Measurements from ENCODE around the gene CACNG1. TPM values are rescaled to one million over a fixed set of nuclear protein-coding genes. Genes with fewer than 3 reads are reported as not detected.

CACNG1 gene
- total RNA-seq (2022; extraction: Qiagen RNA extraction; ENCODE audit: low read depth), result 0.10 to 0.21 TPM (median 0.13 TPM) in 4 of 5 replicates, not detected in the other

DNA sequence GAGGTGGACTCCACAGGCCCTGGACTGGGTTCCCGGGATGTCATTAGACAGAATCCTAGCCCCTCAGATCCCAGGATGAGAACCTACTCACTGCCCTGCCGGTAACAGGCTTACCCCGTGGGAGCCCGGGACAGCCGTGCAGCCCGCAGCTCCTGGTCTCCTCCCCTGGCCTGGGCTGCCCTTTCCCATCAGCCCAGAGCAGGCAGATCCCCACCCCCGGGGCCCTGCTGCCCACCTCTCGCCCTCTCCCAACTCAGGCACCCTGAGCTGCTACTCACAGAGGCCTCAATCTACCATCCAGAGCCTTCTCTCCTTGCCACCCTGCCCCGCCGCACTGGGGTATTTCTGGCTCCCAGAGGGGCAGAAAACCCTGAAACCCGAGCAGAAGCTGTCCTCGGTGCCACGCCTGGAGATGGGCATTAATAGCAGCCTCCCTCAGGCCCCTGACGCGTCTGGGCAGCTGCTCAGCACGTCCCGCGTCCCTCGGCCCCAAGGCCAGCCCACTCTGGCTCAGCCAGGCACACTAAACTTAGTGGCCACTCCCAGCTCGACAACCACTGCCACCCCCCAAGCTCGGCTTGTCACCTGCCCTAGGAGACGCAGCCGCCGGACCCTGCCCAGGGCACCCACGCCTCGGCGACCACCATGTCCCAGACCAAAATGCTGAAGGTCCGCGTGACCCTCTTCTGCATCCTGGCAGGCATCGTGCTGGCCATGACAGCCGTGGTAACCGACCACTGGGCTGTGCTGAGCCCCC is at the start of gene CACNG1:
Gene CACNG1, plus strand, starts transcription at position 539 of the 757 bp plus-strand sequence. Its CDS starts 107 bp downstream, at position 646.

Other genes with a start within 250 kb of the CACNG1 start
- gene CACNG5, start 209.4 kb upstream of the CACNG1 start, total RNA-seq (2022; extraction: Qiagen RNA extraction; ENCODE audit: low read depth), result 0.10 TPM in 1 of 5 replicates, not detected in the others
- gene CACNG4, start 79.8 kb upstream of the CACNG1 start, total RNA-seq (2022; extraction: Qiagen RNA extraction; ENCODE audit: low read depth), result 9.1 to 13.0 TPM (median 10.5 TPM) in 5 replicates
- 5.1 to 9.8 TPM (median 9.3 TPM) in 5 replicates for gene HELZ, start 200.6 kb downstream of the CACNG1 start, total RNA-seq (2022; extraction: Qiagen RNA extraction; ENCODE audit: low read depth)

All from A549 treated with RU486 at 1 μM for 4 hours (cell line).